Stimulated activated CD8-positive, alpha-beta memory T cell treated with anti-CD3 and anti-CD28 coated beads, Interleukin-2, amount 100 ng/mL, for 1 hour (primary cell): ENCODE results near the gene CMTM8.

Source experiments
- DNase-seq, 2 donors: peaks; one replicate each; pipeline ENCODE4 v3.0.0-alpha.2; 2020; ENCODE audit warnings: low read depth in 2 of 2

The CMTM8 gene

GRCh38 chr3:32276279-32276841 is 37.9 kb downstream of the CMTM8 start:
- DNase-seq: no peak

GRCh38 chr3:32278714-32279113 is 40.2 kb downstream of the CMTM8 start:
- no peak for DNase-seq

GRCh38 chr3:32280262-32280910 is 41.9 kb downstream of the CMTM8 start:
- DNase-seq: no peak

GRCh38 chr3:32281570-32282106 is 43.2 kb downstream of the CMTM8 start:
- DNase-seq: no peak

- DNase-seq: no peak
Observed at GRCh38 chr3:32282578-32283154, 44.2 kb downstream of the CMTM8 start.

- DNase-seq: no peak
Observed at GRCh38 chr3:32283304-32283703, 44.8 kb downstream of the CMTM8 start.

GRCh38 chr3:32284443-32285212 is 46.1 kb downstream of the CMTM8 start:
- no peak for DNase-seq

GRCh38 chr3:32285891-32286290 is 47.4 kb downstream of the CMTM8 start:
- no peak for DNase-seq

- no peak for DNase-seq
Observed at GRCh38 chr3:32288819-32289218, 50.3 kb downstream of the CMTM8 start.

GRCh38 chr3:32290619-32291018 is 52.1 kb downstream of the CMTM8 start:
- DNase-seq: no peak

GRCh38 chr3:32292085-32292796 is 53.8 kb downstream of the CMTM8 start:
- DNase-seq: no peak

GRCh38 chr3:32293903-32294302 is 55.4 kb downstream of the CMTM8 start:
- DNase-seq: no peak

- DNase-seq: peak; percentile 29 to 34
Observed at GRCh38 chr3:32296251-32297204, 58.0 kb downstream of the CMTM8 start.

GRCh38 chr3:32297366-32297765 is 58.9 kb downstream of the CMTM8 start:
- no peak for DNase-seq

GRCh38 chr3:32301426-32301825 is 62.9 kb downstream of the CMTM8 start:
- DNase-seq: no peak

GRCh38 chr3:32302601-32303398 is 64.3 kb downstream of the CMTM8 start:
- no peak for DNase-seq

GRCh38 chr3:32303399-32303747 is 64.9 kb downstream of the CMTM8 start:
- no peak for DNase-seq

- DNase-seq: no peak
Observed at GRCh38 chr3:32303977-32304881, 65.7 kb downstream of the CMTM8 start.

- DNase-seq: no peak
Observed at GRCh38 chr3:32305361-32305876, 66.9 kb downstream of the CMTM8 start.
